Natural killer cell (primary cell): ENCODE measurements around the gene SORCS2. TPM values are rescaled to one million over a fixed set of nuclear protein-coding genes. Genes with fewer than 3 reads are reported as not detected.

Experiments used
- ATAC-seq, 3 donors: fragments of 150-1000 bp in 2 of 3; fragments of 200-7000 bp in 1 of 3; cut with Tn5 transposase; 1 replicate in 1 of 3; 2 replicates in 2 of 3; pipeline ENCODE4 v1.10.0; 2021; ENCODE audit warnings: mild to moderate bottlenecking in 2 of 3, moderate library complexity in 2 of 3
- DNase-seq, 2 donors: peaks; one replicate each; pipeline versions ENCODE4 v3.0.0 to v3.0.0-alpha.2; 2013 to 2021; ENCODE audit warnings: mixed read lengths in 1 of 2
- H3K27ac ChIP-seq: one replicate; pipeline ENCODE4 v1.5.1; 2013; ENCODE audit warnings: mild to moderate bottlenecking, low read length
- H3K27me3 ChIP-seq: one replicate; pipeline ENCODE4 v1.6.1; 2013; ENCODE audit warnings: low read length; ENCODE audit not compliant: control insufficient read depth, insufficient read depth
- H3K36me3 ChIP-seq: one replicate; pipeline ENCODE4 v1.6.1; 2013; ENCODE audit warnings: low read length; ENCODE audit not compliant: control insufficient read depth, insufficient read depth
- H3K4me1 ChIP-seq: one replicate; pipeline ENCODE4 v1.6.1; 2013; ENCODE audit warnings: low read length; ENCODE audit not compliant: control insufficient read depth, insufficient read depth
- H3K4me3 ChIP-seq: one replicate; pipeline ENCODE4 v1.5.1; 2013; ENCODE audit warnings: low read length
- H3K9me3 ChIP-seq: one replicate; pipeline ENCODE4 v1.6.1; 2013; ENCODE audit warnings: low read length; ENCODE audit not compliant: control insufficient read depth, insufficient read depth
- H3K27ac Mint-ChIP-seq, 2 donors: one replicate each; pipeline ENCODE4 v1.8.0; 2022; ENCODE audit warnings: mild to moderate bottlenecking in 2 of 2, mixed read lengths in 2 of 2, moderate library complexity in 1 of 2
- H3K27me3 Mint-ChIP-seq, 2 donors: one replicate each; pipeline ENCODE4 v1.8.0; 2022; ENCODE audit warnings: low read depth in 2 of 2, mixed read lengths in 2 of 2
- H3K36me3 Mint-ChIP-seq: one replicate; pipeline ENCODE4 v1.8.0; 2022; ENCODE audit warnings: mixed read lengths
- H3K4me1 Mint-ChIP-seq, 2 donors: one replicate each; pipeline ENCODE4 v1.8.0; 2022; ENCODE audit warnings: mixed read lengths in 2 of 2
- H3K4me3 Mint-ChIP-seq: one replicate; pipeline ENCODE4 v1.8.0; 2022; ENCODE audit warnings: mild to moderate bottlenecking, moderate library complexity, mixed read lengths
- H3K9me3 Mint-ChIP-seq, 2 donors: one replicate each; pipeline ENCODE4 v1.8.0; 2022; ENCODE audit warnings: mixed read lengths in 2 of 2
- CTCF ChIP-seq: fragments of 200-600 bp; IDR thresholded peaks from one replicate; pipeline ENCODE4 v1.8.0; 2022; ENCODE audit warnings: antibody characterized with exemption
- WGBS: methylation state at CpG from one replicate; pipeline ENCODE4 v1.1.7; 2013; ENCODE audit warnings: missing lambda C conversion rate; ENCODE audit not compliant: insufficient coverage; 5-methylcytosine and 5-hydroxymethylcytosine counted together
- intact Hi-C: fragments of 100-400 bp; cut with micrococcal nuclease; formaldehyde crosslinking; loops from one replicate; pipeline ENCODE4 v1.14.2; 2022
- total RNA-seq, 4 donors: library from RNA; stranded (reverse); fragments of 120-200 nt in 1 of 4; gene quantifications; one replicate each; pipeline versions ENCODE4 v1.2.3 to v1.2.4, GENCODE V29; 2013 to 2022

Gene SORCS2
- total RNA-seq, 3 donors from 2014 or later (not counting 1 experiment from before 2014, with no cell fraction given), result 1.2 to 2.5 (median 1.4) TPM

DNA sequence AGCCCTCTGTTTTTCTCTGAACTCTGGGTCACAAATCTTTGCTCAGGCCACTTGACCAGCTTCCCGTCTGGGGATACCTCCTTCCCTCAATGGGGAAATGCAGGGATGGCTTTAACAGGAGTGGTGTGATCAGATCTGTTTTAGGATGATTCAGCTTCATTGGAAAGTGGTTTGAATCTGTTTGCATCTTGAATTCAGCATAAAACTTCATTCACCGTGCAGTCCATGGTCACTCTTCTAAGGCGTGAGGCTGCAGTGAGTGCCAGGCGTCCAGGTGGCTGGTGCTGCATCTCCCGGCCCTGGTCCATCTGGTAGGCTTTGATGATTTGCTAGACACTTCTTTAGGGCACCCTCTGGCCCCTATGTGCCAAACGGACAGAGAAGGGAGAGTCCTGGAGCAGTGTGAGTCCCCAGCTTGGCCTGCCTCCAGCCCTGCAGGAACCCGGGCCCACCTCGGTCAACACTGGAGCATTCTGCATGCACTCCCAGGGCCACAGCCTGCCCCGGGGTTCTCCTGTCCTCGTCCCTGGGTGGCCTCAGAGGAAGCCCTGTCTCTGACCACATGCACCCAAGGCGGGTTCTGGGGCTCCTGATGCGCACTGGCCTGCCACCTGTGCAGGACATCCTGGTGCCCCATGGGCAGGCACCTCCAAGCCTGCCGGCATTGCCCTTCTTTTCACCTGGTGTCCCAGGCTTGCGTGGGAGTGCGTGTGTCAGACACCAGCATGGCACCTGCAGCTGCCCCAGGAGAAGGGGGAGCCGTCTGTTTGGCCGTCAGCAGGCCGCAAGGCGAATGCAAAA lies 493.9 kb downstream of the SORCS2 start:
- Mint-ChIP-seq H3K36me3 (no peaks in the 10 kb centered on the region), H3K4me3 (no peak overlapping the region), H3K27me3 (no peaks in the 10 kb centered on the region), H3K9me3 (no peaks in the 10 kb centered on the region), H3K27ac (no peak overlapping the region), H3K4me1 (peaks cover 0 to 5% of the 10 kb centered on the region in 2 donors)
- Histone ChIP-seq H3K27ac (no peak overlapping the region), H3K4me1 (no peaks in the 10 kb centered on the region), H3K4me3 (no peak overlapping the region), H3K9me3 (no peaks in the 10 kb centered on the region), H3K36me3 (no peaks in the 10 kb centered on the region), H3K27me3 (no peaks in the 10 kb centered on the region)
- TF ChIP-seq CTCF, result no peak
- DNase-seq (no peak), ATAC-seq (no peak)
- intact Hi-C loops, result no loop called here
- whole genome bisulfite sequencing, result 86% methylated on average over 19 of the region's 19 CpGs

DNA sequence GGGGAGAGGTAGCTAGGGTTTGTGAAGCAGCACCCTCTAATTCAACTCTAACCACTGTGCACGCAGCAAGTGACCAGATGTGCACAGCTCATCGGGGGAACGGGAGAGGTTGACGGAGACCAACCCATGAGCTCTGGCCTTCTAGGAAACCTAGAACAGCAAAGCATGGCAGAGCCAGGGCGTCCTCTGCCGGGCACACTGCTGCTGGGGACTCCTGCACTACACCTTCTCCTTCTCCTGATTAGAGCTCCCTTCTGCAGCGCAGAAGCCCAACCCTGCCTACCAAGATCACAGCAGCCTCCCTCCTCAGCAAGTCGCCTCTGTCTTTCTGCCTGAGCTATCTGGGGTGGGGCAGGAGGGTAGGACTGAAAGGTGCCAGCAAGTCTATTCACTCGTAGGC lies 494.7 kb downstream of the SORCS2 start:
- DNase-seq (no peak), ATAC-seq (no peak)
- 94% methylated on average over 8 of the region's 9 CpGs for WGBS
- no peaks in the 10 kb centered on the region for H3K36me3 ChIP-seq
- H3K4me1 ChIP-seq, result no peaks in the 10 kb centered on the region
- no peak overlapping the region for H3K4me3 ChIP-seq
- intact Hi-C loops, result no loop called here
- H3K36me3 Mint-ChIP-seq, result no peaks in the 10 kb centered on the region
- H3K4me1 Mint-ChIP-seq, result peaks cover 0 to 5% of the 10 kb centered on the region in 2 donors
- H3K27me3 Mint-ChIP-seq, result no peaks in the 10 kb centered on the region
- no peaks in the 10 kb centered on the region for H3K27me3 ChIP-seq
- no peak overlapping the region for H3K27ac ChIP-seq
- no peaks in the 10 kb centered on the region for H3K9me3 ChIP-seq
- H3K27ac Mint-ChIP-seq, result no peak overlapping the region
- TF ChIP-seq CTCF, result no peak
- H3K4me3 Mint-ChIP-seq, result no peak overlapping the region
- no peaks in the 10 kb centered on the region for H3K9me3 Mint-ChIP-seq

GRCh38 chr4:7687796-7688195 lies 495.5 kb downstream of the SORCS2 start:
- no peak overlapping the region for H3K4me3 Mint-ChIP-seq
- intact Hi-C loops, result no loop called here
- H3K36me3 ChIP-seq, result no peaks in the 10 kb centered on the region
- no peaks in the 10 kb centered on the region for H3K36me3 Mint-ChIP-seq
- H3K4me3 ChIP-seq, result no peak overlapping the region
- H3K27ac Mint-ChIP-seq, result no peak overlapping the region
- 92% methylated on average over 9 of the region's 9 CpGs for WGBS
- H3K4me1 ChIP-seq, result no peaks in the 10 kb centered on the region
- DNase-seq (no peak), ATAC-seq (no peak)
- no peaks in the 10 kb centered on the region for H3K9me3 Mint-ChIP-seq
- H3K27me3 Mint-ChIP-seq, result no peaks in the 10 kb centered on the region
- H3K4me1 Mint-ChIP-seq, result peaks cover 0 to 5% of the 10 kb centered on the region in 2 donors
- H3K9me3 ChIP-seq, result no peaks in the 10 kb centered on the region
- TF ChIP-seq CTCF, result no peak
- H3K27me3 ChIP-seq, result no peaks in the 10 kb centered on the region
- no peak overlapping the region for H3K27ac ChIP-seq
